Spleen (tissue), 7 donors: Measurements from ENCODE around the gene TRUB2.

Experiments
- POLR2AphosphoS5 ChIP-seq, 3 donors: sonication (generic); formaldehyde crosslinking; IDR thresholded peaks; one replicate each; pipeline ENCODE4 v1.5.1; 2017; ENCODE audit warnings: antibody characterized with exemption in 3 of 3
- TF ChIP-seq, protein P1 (sequence below), 11 experiments: fragments of 200-600 bp in 7 of 11; fragments of 450-650 bp in 4 of 11; sonication (generic) in 4 of 11; IDR thresholded peaks in 8 of 11; conservative IDR thresholded peaks in 3 of 11; 1 replicate in 7 of 11; 2 replicates in 4 of 11; pipeline versions ENCODE4 v1.4.0 to v1.8.0; 2016 to 2021; ENCODE audit warnings: antibody characterized with exemption in 11 of 11, inconsistent platforms in 4 of 11, mild to moderate bottlenecking in 1 of 11
- donor health status: DM: no; HTN: no; CAD: no; lungs with moderate emphysema.
- donor health status: DM: no; HTN: no; CAD: no.
- donor health status: DM: no; HTN: no; CAD: no.

DNA sequence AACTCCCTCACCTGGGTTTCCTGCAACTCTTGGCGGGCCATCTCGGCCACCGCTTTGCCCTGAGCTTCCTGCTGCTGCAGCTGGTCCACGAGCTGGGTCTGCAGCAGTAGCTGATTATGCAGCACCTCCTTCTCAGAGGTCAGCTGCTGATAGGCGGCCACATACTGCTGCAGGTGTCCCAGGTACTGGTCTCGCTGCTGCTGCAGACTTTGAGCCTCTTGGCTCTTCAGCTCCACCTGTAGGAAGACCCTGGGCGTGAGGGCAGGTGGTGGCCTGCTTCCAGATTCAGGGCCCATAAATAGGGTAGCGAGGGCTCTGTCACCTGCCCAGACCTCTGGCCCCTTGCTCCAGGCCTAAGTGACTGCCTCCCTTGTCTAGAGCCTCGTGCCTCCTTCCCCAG is 63.1 kb downstream of the TRUB2 start:
- TF ChIP-seq, protein P1, sequence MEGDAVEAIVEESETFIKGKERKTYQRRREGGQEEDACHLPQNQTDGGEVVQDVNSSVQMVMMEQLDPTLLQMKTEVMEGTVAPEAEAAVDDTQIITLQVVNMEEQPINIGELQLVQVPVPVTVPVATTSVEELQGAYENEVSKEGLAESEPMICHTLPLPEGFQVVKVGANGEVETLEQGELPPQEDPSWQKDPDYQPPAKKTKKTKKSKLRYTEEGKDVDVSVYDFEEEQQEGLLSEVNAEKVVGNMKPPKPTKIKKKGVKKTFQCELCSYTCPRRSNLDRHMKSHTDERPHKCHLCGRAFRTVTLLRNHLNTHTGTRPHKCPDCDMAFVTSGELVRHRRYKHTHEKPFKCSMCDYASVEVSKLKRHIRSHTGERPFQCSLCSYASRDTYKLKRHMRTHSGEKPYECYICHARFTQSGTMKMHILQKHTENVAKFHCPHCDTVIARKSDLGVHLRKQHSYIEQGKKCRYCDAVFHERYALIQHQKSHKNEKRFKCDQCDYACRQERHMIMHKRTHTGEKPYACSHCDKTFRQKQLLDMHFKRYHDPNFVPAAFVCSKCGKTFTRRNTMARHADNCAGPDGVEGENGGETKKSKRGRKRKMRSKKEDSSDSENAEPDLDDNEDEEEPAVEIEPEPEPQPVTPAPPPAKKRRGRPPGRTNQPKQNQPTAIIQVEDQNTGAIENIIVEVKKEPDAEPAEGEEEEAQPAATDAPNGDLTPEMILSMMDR (IDR thresholded peaks at IDR 0.05 in 8 of 11, conservative IDR thresholded peaks at IDR 0.05 in 3 of 11): no peak
- no peak for TF ChIP-seq POLR2AphosphoS5 (IDR thresholded peaks at IDR 0.05)
